Ecto neural progenitor cell (in vitro differentiated cells): ENCODE data around the gene HIRA.
"Not testable (repeated sequence)": the region's sequence is repeated elsewhere in the genome, so short reads cannot be mapped to it uniquely, and the experiment has no call there.

Source experiments
- DNase-seq: peaks from one replicate; pipeline ENCODE4 v3.0.0-alpha.2; 2018; ENCODE audit warnings: low spot score

HIRA gene

DNA sequence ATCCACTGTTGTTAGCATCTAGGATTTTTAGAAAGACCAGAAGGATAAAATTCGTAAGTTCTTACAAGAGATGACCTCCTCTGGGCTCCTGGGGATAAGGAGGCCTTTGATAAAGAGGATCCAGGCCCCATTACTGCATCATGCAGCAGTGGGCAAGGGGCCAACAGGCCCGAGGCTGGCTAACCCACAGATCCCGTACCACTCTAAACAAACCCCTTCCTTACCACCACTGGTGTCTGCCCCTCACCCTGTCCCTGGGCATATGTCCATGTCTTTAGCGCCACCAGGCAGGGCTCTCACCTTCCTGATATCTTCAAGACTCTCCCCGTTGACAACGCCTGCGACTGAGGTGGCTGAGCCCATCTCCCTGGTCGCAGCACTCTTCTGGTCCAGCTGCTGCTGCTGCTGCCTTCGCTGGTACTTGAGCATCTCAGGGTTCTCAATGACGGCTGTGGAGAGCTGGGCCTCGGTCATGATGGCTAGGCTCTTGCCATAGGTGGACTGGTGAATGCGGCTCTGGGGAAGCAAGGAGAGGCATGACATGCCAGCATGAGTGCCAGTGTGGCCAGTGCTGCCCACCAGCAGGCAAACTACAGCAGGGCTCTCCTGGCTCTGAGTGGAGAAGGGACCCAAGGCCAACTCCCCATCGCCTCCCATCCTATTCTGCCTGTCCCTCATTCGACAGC is 46.2 kb downstream of the HIRA start:
- DNase-seq = no peak

DNA sequence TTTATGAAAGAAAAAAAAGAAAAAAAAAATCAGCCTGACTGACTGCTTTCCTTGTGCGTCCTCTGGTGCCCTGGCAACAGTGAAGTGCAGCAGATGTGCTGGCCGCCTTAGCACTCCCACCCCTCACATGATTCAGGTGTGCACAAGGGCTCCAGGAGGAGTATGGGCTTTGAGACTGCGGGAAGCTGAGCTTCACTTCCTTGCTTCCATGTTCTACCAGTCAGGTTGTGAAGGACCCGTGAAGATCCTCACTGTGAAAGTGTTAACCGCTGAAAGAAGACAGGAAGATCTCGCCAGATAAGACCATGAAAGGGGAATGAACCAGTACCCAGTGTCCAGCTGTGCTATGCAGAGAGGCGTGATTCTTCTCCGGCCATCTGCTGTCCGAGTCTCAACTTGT is 48.2 kb downstream of the HIRA start:
- DNase-seq = no peak

DNA sequence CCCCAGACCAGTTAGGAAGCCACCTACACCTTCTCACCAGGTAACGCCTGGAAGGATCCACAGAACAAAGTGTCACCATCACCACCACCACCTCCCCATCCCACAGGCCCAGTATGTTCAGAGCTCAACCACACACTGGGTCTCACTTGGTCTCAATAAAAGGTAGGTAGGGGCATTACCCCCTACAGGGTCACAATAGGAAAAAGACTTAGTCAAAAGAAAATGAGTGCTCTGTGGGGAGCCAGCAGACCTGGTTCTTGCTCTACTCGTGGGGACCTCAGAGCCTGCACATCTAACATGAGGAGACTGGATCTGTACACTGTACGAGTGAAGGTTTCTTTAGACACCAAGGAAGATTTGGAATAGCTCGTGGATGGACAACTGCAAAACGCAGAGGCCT is 49.3 kb downstream of the HIRA start:
- DNase-seq = no peak

DNA sequence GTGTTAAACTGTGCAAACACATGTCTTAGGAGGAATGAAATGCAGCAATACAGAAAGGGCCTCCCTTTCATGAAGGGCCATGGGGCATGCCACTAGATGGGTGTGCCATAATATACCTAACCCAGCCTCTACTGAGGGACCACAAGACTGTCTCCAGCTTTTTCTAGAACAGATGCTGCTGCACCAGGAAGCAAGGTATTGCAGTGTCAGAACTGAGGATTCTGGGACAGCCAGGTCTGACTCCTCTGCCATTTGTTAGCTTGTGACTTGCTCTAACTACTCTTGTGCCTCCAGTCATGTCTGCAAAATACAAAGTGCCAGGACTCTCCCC is 53.2 kb downstream of the HIRA start:
- DNase-seq = no peak

DNA sequence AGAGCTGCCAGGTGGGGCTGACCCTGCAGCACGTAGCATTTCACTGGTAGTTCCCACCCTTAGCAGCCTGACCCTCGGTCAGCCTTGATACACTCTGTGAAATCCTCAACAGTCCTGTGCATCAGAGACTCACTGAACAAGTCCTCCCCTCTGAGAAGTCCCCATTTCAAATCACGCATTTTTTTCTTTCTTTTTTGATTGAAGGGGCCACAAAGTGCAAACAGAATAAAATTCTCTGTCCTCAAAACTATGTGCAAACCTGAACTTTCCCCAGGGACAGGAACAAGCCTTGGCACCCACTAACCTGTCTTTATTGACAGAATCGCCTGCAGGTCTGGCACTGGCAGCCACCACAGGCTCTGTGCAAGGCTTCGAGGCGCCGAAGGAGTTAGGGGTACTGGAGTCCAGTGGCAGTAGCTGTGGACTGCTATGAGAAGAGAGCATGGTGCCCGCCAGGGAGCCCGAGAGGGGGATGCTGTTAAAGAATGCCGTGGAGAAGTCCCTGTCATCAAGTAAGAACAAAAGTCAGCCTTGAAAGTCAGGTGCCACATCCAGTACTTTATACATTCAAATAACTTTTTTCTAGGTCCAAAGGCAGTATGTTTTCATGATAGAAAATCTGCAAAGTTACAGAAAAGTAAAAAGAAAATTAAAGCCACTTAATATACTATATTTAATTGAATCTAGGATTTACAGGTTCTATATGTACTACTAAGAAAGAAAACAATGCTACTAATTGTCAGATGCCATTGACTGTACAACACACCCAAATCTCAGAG is 53.8 kb downstream of the HIRA start:
- DNase-seq = no peak

DNA sequence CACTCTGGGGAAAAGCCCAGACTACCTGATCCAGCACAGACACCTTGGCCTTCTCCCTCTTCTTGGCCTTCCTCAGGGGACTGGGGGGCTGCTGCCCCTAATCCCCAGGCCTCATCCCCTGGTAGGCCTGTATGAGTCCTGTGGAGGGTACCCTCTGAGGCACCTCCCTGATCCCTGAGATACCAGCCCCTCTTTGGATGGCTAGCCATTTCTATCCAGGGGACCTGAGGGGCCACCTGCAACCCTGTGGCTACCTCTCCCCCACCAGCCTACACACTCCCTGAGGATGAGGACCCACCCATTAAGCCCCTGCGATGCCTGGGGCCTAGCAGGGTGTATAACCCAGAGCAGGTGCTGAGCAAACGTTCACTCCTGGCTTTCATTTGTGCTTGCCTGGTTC is 54.6 kb downstream of the HIRA start:
- DNase-seq = no peak

DNA sequence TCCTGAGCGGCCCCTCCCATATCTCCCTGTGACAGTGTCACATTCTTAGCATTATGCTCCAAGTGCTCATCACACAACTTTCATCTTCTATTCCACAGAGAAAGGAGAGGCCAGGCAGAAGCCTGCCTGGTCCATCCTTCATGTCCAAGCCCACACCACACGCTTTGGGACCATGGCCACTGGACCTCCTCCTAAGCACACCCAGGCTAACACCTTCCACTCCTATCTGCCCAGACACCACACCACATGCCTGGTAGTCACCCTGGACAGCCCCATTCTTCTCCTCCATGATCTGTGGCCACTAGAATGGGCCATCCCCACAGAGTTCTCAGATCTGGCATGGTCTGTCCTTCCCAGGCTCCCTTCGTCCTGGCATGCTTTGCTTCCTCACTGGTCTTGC is 55.3 kb downstream of the HIRA start:
- no peak for DNase-seq

DNA sequence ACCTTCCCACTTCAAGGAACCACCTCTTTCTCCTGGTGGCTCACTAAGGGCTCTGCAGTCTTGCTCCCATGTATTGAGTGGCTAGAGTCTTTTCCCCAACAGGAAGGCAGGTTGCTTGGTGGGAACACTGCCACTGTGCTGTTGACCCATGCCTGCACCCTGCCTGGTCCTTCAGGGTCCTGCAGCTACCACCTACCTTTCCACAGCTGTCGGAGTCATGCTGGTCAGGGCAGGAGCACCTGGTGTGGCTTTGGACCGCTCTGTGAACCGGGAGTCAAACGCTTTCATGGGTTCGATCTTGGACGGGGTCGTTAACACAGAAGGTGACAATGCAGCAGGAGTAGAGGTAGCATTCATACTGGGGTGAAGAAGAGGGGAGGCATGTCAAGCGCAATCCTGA is 56.1 kb downstream of the HIRA start:
- no peak for DNase-seq

DNA sequence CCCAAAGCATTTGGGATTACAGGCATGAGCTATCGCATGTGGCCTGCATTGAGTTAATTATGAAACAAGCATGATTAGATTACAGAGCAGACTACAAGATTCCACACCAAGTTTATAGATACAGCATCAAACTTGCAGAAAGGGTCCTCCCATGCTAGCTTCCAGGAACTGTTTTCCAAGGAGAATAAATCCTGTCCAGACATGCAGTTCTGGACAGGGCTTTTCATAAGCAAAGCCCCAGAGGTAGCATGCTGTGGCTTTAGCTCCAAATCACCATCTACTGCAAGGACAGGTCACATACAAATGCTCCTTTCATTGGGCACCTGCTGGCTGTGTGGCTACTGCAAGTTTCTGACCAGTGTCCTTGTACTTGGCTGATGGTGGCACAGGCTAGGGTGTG is 57.1 kb downstream of the HIRA start:
- DNase-seq = no peak

DNA sequence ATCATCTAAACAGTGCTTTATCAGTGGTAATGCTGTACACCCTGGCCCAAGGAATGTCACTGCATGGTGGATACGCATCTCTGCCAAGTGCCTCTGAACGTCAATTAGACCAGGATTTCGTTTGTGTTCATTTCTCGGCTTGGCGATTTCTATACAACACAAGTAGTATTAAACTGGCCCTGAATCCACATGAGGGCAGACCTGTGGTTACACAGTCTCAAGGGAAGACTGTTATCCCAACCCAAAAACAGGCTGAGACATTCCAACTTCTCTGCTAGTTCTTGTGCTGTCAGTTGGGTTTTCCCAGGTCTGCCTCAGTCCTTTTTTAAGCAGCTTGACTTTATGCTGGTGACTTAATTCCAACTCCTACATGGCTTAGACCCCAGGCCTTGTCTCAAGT is 58.1 kb downstream of the HIRA start:
- DNase-seq = no peak

DNA sequence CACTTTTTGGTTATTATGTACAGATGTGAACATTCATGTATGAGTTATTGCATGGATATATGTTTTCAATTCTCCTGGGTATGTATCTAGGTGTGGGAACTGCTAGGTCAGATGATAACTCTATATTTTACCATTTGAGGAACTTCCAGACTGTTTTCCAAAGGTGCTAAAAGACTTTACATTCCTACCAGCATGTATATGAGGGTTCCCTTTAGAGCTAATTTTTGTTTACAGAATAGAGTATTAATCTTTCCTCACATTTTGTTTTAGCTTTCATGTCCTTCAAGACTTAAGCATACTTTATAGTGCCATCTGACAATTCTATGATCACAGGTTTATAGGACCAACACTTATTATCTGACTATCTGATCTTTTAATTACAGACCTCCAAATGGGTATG is 59.6 kb downstream of the HIRA start:
- DNase-seq = no peak

DNA sequence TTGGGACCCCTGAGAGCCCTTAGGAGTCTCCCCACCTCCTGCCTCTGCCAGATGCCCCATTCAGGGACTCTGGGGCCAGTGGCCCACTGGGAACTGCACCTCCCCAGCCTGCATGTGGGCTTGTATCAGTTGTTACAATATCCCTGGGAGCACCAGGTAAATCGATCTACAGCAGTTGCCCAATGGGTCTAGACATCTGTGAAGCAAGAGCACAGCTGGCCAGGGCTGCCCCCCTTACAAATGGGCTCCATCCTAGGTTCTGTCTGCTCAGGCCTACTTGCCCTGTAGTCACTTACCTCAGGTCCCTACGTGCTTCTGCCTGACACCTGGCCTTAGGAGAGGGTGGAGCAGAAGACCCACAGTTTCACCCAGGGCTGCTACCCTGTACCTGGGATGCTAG is 62.7 kb downstream of the HIRA start:
- no peak for DNase-seq

DNA sequence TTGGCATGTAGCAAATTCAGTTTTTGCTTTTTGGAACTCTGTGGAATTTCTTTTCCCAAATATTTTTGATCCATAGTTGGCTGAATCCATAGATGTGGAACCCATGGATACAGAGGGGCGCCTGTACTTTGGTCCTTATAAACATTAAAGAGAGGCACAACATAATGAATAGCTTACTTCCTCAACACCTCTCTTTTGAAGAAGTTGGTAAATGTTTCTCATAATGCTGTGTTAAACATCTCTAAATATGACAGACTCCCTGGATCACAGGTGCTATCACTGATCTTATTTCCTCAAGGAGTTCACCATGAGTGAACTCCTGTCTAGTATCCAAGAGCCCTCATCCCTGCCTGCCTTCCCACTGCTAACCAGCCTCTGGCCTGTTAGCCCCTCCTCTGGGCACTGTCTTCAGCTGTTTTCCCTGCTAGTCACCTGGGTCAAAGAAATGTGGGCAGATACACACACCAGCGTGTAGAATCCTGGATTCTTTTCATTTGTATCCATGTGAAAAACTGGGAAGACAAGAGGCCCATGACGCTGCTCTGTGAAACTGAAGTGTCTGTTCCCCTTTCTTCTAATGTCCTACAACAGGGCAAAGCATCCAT is 63.7 kb downstream of the HIRA start:
- no peak for DNase-seq

DNA sequence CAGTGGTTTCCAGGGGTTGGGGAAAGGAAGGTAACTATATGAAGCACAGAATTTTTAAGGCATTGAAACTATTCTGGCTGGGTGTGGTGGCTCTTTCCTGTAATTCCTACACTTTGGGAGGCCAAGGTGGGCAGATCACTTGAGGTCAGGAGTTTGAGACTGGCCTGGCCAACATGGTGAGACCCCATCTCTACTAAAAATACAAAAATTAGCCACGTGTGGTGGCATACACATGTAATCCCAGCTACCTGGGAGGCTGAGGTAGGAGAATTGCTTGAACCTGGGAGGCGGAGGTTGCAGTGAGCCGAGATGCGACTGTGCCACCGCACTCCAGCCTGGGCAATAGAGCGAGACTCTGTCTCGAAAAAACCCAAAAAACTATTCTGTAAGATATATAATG is 68.0 kb downstream of the HIRA start:
- not testable (repeated sequence) for DNase-seq

DNA sequence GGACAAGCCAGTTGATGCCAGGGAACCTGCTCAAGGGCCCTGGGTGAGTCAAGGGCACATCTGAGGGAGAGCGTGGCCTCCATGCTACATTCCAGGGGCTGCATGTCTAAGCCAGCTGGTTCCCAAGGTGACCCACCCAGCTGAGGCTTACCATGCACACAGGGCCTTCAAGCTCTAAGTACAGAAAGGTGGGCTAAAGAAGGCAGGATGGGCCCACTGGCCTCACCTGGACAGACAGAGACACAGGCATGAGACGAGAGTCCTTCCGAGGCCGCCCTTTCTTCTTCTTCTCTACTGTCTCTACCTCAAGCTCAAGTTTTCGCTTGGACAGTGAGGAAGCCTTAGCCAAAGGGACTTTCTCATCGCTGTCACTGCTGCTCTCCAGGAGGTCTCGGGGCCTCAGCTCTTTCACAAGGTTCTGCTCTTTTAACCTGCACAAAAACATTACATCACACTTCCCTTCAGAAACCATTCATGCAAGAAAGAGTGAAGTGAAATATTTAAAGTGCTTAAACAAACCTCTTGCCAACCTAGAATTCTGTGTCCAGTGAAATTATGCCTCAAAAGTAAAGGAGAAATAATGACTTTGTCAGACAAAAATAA is 69.9 kb downstream of the HIRA start:
- no peak for DNase-seq

DNA sequence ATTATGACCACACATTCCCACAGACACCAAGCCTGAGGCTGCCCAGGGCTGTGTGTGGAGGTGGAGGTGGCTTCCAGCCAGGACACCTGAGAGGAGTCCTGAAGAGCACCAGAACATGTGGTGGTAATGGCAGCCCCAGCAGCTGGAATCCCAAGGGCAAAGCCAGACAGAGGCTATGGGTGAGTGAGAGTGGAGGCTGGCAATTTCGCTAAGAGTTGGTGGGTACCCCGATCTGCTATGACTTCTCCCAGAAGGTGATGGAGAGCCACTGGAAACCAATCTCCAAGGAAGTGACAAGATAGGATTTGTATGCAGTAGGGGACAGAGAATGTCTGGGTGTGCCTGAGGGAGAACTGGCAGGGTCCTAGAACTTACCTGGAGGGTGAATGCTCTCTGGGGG is 70.7 kb downstream of the HIRA start:
- DNase-seq = no peak

DNA sequence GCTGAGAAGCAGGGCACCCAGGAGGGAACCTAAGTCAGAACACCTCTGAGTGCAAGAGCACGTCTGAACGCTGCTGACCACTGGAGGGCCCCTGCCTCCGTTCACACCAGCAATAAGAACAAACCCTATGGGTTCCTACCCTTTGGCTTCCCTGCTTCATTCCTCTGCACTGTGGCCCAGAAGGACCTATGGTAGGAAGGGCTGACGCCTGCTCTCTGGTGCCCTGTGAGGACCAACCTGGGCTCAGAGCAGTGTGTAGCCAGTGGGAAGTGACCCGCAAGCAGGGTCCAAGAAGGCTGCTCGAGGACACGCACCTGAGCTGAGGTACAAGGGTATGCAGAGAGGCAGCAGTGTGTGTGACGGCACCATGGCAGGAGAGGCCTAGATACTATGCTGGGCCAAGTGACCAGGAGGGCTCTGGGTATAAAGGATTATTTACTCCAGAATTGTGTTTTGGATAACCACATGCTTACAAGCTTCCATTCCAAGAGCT is 71.2 kb downstream of the HIRA start:
- DNase-seq = no peak

DNA sequence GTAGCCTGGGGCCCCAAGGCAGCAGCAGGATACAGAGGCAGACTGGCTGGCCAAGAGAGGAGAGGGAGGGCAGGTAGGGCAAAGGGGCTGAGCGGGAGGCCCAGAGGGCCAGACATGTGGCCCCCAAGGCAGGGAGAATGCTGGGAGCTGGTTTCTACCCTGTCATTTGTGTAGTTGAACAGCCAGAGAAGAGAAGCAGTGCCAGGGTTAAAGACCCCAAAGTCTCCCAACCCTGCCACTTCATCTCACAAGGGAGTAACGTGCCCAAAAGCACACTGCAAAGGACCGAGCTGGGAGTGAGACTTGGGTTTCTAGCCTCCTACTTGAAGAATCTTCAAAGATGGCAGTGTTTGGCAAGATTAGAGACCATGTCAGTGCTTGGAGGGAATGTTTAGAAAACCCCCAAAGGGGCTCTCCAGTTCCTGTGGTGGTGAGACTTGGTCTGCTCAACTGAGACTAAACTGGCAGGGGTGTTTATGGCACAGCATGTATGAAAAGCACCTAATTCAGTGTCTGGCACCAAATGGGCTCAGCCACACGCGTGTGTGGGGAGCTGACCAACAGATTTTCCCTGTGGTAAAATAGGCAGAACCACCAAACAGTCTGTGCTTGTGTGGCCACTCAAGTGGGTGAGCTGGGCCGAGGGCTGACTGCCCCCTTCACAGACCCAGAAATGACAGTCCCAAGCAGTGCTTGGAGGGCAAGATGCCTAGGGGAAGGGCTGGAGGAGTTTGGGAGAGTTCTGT is 71.8 kb downstream of the HIRA start:
- DNase-seq = no peak

DNA sequence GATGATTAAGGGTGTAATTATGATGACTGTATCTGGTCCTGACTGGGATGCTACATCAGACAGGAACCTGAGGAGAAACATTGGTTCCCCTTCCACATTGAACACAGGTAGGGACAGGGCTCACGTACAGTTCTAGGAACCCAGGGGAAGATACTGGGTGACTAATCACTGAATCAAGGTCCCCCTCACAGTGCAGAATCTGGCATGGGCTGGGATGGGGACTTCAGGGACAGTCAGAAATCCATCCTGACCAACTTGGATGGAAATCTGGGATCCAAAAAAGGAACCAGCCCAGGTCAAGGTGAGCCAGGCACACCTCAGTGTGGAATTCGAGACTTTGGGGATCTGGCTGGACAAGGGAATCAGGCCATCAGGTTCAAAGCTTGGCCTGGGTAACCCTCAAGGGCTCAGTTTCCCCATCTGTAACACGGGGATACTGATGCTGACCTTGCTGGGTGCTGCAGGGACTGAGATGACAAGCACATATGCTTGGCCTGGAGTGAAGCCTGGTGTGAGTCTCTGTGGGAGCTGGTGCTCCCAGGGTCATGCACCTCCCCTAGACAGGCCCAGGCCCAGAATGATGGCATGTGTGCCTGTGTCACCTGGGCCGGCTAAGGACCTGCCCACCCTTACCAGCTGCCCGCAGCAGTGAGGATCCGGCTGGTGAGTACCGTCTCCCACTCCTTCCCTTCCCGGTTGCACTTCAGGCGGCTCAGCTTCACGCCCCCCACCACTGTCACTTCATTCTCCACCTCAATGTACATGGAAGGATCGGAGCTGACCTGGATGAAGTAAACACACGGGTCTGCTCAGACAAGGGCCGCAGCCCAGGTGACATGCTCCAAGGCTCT is 72.6 kb downstream of the HIRA start:
- no peak for DNase-seq

DNA sequence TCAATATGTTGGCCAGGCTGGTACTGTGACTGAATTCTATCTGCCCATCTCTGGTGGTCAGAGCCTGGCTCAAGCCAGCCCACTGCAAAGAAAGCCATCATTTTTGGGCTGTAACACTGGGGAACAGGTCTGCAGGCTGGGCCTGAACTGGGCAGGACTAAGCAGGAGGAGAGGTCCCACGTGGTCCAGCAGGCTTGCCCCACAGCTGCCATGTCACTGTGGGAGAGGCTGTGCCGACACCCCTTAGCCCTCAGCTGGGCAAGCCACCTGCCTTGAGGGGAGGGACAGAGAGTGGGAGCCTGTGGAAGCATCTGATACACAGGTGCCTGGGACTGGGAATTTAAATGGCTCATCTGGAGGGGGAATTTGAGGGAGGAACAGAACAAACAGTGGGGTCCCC is 73.3 kb downstream of the HIRA start:
- DNase-seq = no peak
